Stimulated activated CD4-positive, alpha-beta T cell treated with anti-CD3 and anti-CD28 coated beads, Interleukin-12 subunit alpha, Interleukin-12 subunit beta, amount 100 ng/mL, for 48 hours (primary cell): ENCODE results near the gene GIMAP4.
"Not testable (repeated sequence)": the region's sequence is repeated elsewhere in the genome, so short reads cannot be mapped to it uniquely, and the experiment has no call there.

Experiments used
- DNase-seq, 3 donors: peaks; one replicate each; pipeline ENCODE4 v3.0.0-alpha.2; 2020; ENCODE audit warnings: low read depth in 2 of 3, low spot score in 1 of 3

GIMAP4 gene

GRCh38 chr7:150579979-150580637 is 12.9 kb downstream of the GIMAP4 start:
- DNase-seq, result not testable (repeated sequence)

GRCh38 chr7:150580638-150581394 is 13.6 kb downstream of the GIMAP4 start:
- no peak for DNase-seq

- DNase-seq, result no peak
These were observed 18.0 kb downstream of the GIMAP4 start for GRCh38 chr7:150585199-150585598.

GRCh38 chr7:150586068-150586784 is 19.0 kb downstream of the GIMAP4 start:
- DNase-seq, result no peak

- DNase-seq, result no peak
These were observed 19.6 kb downstream of the GIMAP4 start for GRCh38 chr7:150586785-150587152.

- DNase-seq, result no peak
These were observed 20.4 kb downstream of the GIMAP4 start for GRCh38 chr7:150587551-150587950.

GRCh38 chr7:150594805-150595204 is 27.6 kb downstream of the GIMAP4 start:
- no peak for DNase-seq

- DNase-seq, result no peak
These were observed 28.2 kb downstream of the GIMAP4 start for GRCh38 chr7:150595361-150595760.

- not testable (repeated sequence) for DNase-seq
These were observed 36.4 kb downstream of the GIMAP4 start for GRCh38 chr7:150603600-150603999.

GRCh38 chr7:150610233-150610632 is 43.0 kb downstream of the GIMAP4 start:
- DNase-seq, result no peak

GRCh38 chr7:150612925-150613324 is 45.7 kb downstream of the GIMAP4 start:
- no peak for DNase-seq

- DNase-seq, result no peak
These were observed 46.7 kb downstream of the GIMAP4 start for GRCh38 chr7:150613880-150614279.

- not testable (repeated sequence) for DNase-seq
These were observed 47.2 kb downstream of the GIMAP4 start for GRCh38 chr7:150614426-150614825.

- DNase-seq, result not testable (repeated sequence)
These were observed 48.1 kb downstream of the GIMAP4 start for GRCh38 chr7:150615221-150615755.

GRCh38 chr7:150620061-150620460 is 52.9 kb downstream of the GIMAP4 start:
- DNase-seq, result no peak

- no peak for DNase-seq
These were observed 53.6 kb downstream of the GIMAP4 start for GRCh38 chr7:150620617-150621371.

GRCh38 chr7:150621376-150621775 is 54.2 kb downstream of the GIMAP4 start:
- DNase-seq, result no peak
